HEK293 (cell line): Measurements from ENCODE around the gene HSPG2.
A peak's percentile ranks its signal among the peaks of the same experiment; 100 is the strongest.

Source experiments
- EGR2 ChIP-seq: fragments of 450-650 bp; formaldehyde crosslinking; IDR thresholded peaks from 2 replicates; pipeline ENCODE4 v1.5.1; 2016; ENCODE audit warnings: low read depth, missing biosample characterization, missing genetic modification characterization
- KLF16 ChIP-seq: fragments of 450-650 bp; formaldehyde crosslinking; IDR thresholded peaks from 2 replicates; pipeline ENCODE4 v1.5.1; 2017; ENCODE audit warnings: missing biosample characterization, missing genetic modification characterization
- OVOL3 ChIP-seq: fragments of 450-650 bp; formaldehyde crosslinking; IDR thresholded peaks from 2 replicates; pipeline ENCODE4 v1.5.1; 2016; ENCODE audit warnings: missing biosample characterization, missing genetic modification characterization
- RBAK ChIP-seq: fragments of 450-650 bp; formaldehyde crosslinking; IDR thresholded peaks from 2 replicates; pipeline ENCODE4 v1.5.1; 2016; ENCODE audit warnings: missing biosample characterization, missing genetic modification characterization
- SP2 ChIP-seq: fragments of 450-650 bp; formaldehyde crosslinking; IDR thresholded peaks from 2 replicates; pipeline ENCODE4 v1.5.1; 2016; ENCODE audit warnings: missing biosample characterization, missing genetic modification characterization
- SP3 ChIP-seq: fragments of 450-650 bp; formaldehyde crosslinking; IDR thresholded peaks from 2 replicates; pipeline ENCODE4 v1.5.1; 2016; ENCODE audit warnings: missing biosample characterization, missing genetic modification characterization
- ZBTB20 ChIP-seq: fragments of 450-650 bp; formaldehyde crosslinking; IDR thresholded peaks from 2 replicates; pipeline ENCODE4 v1.5.1; 2016; ENCODE audit warnings: missing biosample characterization, missing genetic modification characterization
- ZBTB48 ChIP-seq: fragments of 450-650 bp; formaldehyde crosslinking; IDR thresholded peaks from 2 replicates; pipeline ENCODE4 v1.5.1; 2016; ENCODE audit warnings: missing biosample characterization, missing genetic modification characterization
- ZNF132 ChIP-seq: fragments of 450-650 bp; formaldehyde crosslinking; IDR thresholded peaks from 2 replicates; pipeline ENCODE4 v1.5.1; 2017; ENCODE audit warnings: missing biosample characterization, missing genetic modification characterization, borderline replicate concordance
- ZNF175 ChIP-seq: fragments of 450-650 bp; formaldehyde crosslinking; IDR thresholded peaks from 2 replicates; pipeline ENCODE4 v1.5.1; 2016; ENCODE audit warnings: missing biosample characterization, missing genetic modification characterization
- ZNF202 ChIP-seq: fragments of 450-650 bp; formaldehyde crosslinking; IDR thresholded peaks from 2 replicates; pipeline ENCODE4 v1.5.1; 2016; ENCODE audit warnings: missing biosample characterization, missing genetic modification characterization, borderline replicate concordance
- ZNF292 ChIP-seq: fragments of 450-650 bp; formaldehyde crosslinking; IDR thresholded peaks from 2 replicates; pipeline ENCODE4 v1.5.1; 2016; ENCODE audit warnings: low read depth, missing biosample characterization, missing genetic modification characterization, borderline replicate concordance
- ZNF341 ChIP-seq: fragments of 450-650 bp; formaldehyde crosslinking; IDR thresholded peaks from 2 replicates; pipeline ENCODE4; 2016; ENCODE audit warnings: low read depth, missing biosample characterization, missing genetic modification characterization
- ZNF423 ChIP-seq: fragments of 450-650 bp; formaldehyde crosslinking; IDR thresholded peaks from 2 replicates; pipeline ENCODE4 v1.5.1; 2016; ENCODE audit warnings: missing biosample characterization, missing genetic modification characterization
- ZNF548 ChIP-seq: fragments of 450-650 bp; formaldehyde crosslinking; IDR thresholded peaks from 2 replicates; pipeline ENCODE4 v1.5.1; 2016; ENCODE audit warnings: missing biosample characterization, missing genetic modification characterization
- ZNF558 ChIP-seq: fragments of 450-650 bp; formaldehyde crosslinking; IDR thresholded peaks from 2 replicates; pipeline ENCODE4 v1.5.1; 2016; ENCODE audit warnings: missing biosample characterization, missing genetic modification characterization
- ZNF596 ChIP-seq: fragments of 450-650 bp; IDR thresholded peaks from 2 replicates; pipeline ENCODE4 v1.5.0; 2018; ENCODE audit warnings: missing biosample characterization, mild to moderate bottlenecking, missing genetic modification characterization, moderate library complexity
- ZNF664 ChIP-seq: fragments of 450-650 bp; formaldehyde crosslinking; IDR thresholded peaks from 2 replicates; pipeline ENCODE4 v1.5.1; 2016; ENCODE audit warnings: missing biosample characterization, missing genetic modification characterization
- ZNF677 ChIP-seq: fragments of 450-650 bp; IDR thresholded peaks from 2 replicates; pipeline ENCODE4 v1.5.0; 2018; ENCODE audit warnings: missing biosample characterization, mild to moderate bottlenecking, missing genetic modification characterization, moderate library complexity
- ZNF768 ChIP-seq: fragments of 450-650 bp; formaldehyde crosslinking; IDR thresholded peaks from 2 replicates; pipeline ENCODE4 v1.5.1; 2018; ENCODE audit warnings: missing biosample characterization, mild to moderate bottlenecking, missing genetic modification characterization
- ZNF777 ChIP-seq: fragments of 450-650 bp; formaldehyde crosslinking; IDR thresholded peaks from 2 replicates; pipeline ENCODE4 v1.5.1; 2017; ENCODE audit warnings: missing biosample characterization, missing genetic modification characterization, borderline replicate concordance
- ZSCAN30 ChIP-seq: fragments of 450-650 bp; IDR thresholded peaks from 2 replicates; pipeline ENCODE4 v1.5.1; 2018; ENCODE audit warnings: missing biosample characterization, mild to moderate bottlenecking, missing genetic modification characterization, moderate library complexity
- TF ChIP-seq, protein P1 (sequence below): fragments of 450-650 bp; formaldehyde crosslinking; IDR thresholded peaks from 2 replicates; pipeline ENCODE4 v1.5.1; 2016; ENCODE audit warnings: missing biosample characterization, missing genetic modification characterization
- TF ChIP-seq, protein P2 (sequence below): fragments of 450-650 bp; formaldehyde crosslinking; IDR thresholded peaks from 2 replicates; pipeline ENCODE4 v1.5.1; 2016; ENCODE audit warnings: missing biosample characterization, missing genetic modification characterization
- TF ChIP-seq, protein P3 (sequence below): fragments of 450-650 bp; formaldehyde crosslinking; IDR thresholded peaks from 2 replicates; pipeline ENCODE4 v1.5.1; 2016; ENCODE audit warnings: missing biosample characterization, missing genetic modification characterization
- TF ChIP-seq, protein P4 (sequence below): fragments of 450-650 bp; IDR thresholded peaks from 2 replicates; pipeline ENCODE4 v1.5.1; 2018; ENCODE audit warnings: missing biosample characterization, missing genetic modification characterization
- TF ChIP-seq, protein P5 (sequence below): sonication (generic); formaldehyde crosslinking; IDR thresholded peaks from 2 replicates; pipeline ENCODE4 v1.8.1; 2022; ENCODE audit warnings: mild to moderate bottlenecking, moderate library complexity, missing genetic modification reagents
- TF ChIP-seq, protein P6 (sequence below): fragments of 450-650 bp; formaldehyde crosslinking; conservative IDR thresholded peaks from 2 replicates; pipeline ENCODE4 v1.5.1; 2016; ENCODE audit warnings: low read depth, missing biosample characterization, missing genetic modification characterization

HSPG2 gene

DNA sequence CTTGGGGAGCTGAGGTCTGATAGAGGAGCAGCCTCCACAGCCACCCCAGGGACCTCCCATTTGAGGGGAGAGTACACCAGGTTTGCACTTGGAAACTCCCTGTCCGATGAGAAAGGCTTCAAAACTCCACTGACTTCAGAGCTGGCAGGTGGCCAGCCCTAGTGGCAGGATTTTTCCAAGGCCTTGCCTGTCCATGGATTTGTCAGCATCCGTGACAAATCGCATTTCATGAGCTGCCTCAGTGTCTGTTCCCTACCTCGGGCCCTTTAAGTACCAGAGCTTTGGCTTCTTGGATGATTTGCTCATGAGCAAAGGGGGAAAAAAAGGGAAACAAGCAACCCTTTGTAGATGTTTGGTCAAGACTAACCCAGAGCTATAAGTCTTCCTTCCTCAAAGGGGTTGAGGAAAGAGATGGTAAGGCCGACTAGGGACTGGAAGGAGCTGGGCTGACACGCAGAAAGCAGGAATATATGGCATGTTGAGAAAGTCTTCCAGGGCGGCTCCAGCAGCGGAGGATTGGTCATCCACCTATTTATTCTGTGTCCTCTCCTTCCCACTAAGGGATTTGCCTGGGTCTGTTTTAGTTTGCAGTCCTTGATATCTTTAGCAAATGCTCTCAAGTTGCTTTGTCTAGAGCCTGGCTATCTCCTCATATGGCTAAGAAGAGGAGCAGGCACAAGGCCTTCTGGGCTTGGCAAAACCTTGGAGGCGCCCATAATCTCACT lies 2.7 kb upstream of the HSPG2 start (continued):
- TF ChIP-seq, protein P1, sequence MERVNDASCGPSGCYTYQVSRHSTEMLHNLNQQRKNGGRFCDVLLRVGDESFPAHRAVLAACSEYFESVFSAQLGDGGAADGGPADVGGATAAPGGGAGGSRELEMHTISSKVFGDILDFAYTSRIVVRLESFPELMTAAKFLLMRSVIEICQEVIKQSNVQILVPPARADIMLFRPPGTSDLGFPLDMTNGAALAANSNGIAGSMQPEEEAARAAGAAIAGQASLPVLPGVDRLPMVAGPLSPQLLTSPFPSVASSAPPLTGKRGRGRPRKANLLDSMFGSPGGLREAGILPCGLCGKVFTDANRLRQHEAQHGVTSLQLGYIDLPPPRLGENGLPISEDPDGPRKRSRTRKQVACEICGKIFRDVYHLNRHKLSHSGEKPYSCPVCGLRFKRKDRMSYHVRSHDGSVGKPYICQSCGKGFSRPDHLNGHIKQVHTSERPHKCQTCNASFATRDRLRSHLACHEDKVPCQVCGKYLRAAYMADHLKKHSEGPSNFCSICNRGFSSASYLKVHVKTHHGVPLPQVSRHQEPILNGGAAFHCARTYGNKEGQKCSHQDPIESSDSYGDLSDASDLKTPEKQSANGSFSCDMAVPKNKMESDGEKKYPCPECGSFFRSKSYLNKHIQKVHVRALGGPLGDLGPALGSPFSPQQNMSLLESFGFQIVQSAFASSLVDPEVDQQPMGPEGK (tag by site-specific recombination): no peak
- TF ChIP-seq ZNF132 (tag by site-specific recombination) (no peak), ZNF202 (no peak), SP3 (tag by site-specific recombination) (no peak), ZNF423 (tag by site-specific recombination) (no peak), SP2 (tag by site-specific recombination) (peak; percentile 46; the same call in 1 of the 2 replicates), ZNF777 (tag by site-specific recombination) (no peak), ZBTB20 (peak; percentile 19; the same call in 1 of the 2 replicates), ZNF292 (tag by site-specific recombination) (no peak), KLF16 (tag by site-specific recombination) (no peak), ZNF677 (tag by site-specific recombination) (no peak), ZNF596 (tag by site-specific recombination) (no peak), ZNF768 (tag by site-specific recombination) (no peak), ZSCAN30 (tag by site-specific recombination) (no peak), OVOL3 (tag by site-specific recombination) (no peak), ZNF341 (tag by site-specific recombination) (no peak), ZNF558 (no peak), RBAK (tag by site-specific recombination) (no peak), EGR2 (tag by site-specific recombination) (no peak), ZNF175 (tag by site-specific recombination) (no peak), ZNF548 (no peak), ZNF664 (tag by site-specific recombination) (no peak), ZBTB48 (tag by site-specific recombination) (no peak)
- TF ChIP-seq, protein P2, sequence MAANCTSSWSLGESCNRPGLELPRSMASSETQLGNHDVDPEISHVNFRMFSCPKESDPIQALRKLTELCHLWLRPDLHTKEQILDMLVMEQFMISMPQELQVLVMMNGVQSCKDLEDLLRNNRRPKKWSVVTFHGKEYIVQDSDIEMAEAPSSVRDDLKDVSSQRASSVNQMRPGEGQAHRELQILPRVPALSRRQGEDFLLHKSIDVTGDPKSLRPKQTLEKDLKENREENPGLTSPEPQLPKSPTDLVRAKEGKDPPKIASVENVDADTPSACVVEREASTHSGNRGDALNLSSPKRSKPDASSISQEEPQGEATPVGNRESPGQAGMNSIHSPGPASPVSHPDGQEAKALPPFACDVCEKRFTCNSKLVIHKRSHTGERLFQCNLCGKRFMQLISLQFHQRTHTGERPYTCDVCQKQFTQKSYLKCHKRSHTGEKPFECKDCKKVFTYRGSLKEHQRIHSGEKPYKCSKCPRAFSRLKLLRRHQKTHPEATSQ (tag by site-specific recombination): no peak
- TF ChIP-seq, protein P3, sequence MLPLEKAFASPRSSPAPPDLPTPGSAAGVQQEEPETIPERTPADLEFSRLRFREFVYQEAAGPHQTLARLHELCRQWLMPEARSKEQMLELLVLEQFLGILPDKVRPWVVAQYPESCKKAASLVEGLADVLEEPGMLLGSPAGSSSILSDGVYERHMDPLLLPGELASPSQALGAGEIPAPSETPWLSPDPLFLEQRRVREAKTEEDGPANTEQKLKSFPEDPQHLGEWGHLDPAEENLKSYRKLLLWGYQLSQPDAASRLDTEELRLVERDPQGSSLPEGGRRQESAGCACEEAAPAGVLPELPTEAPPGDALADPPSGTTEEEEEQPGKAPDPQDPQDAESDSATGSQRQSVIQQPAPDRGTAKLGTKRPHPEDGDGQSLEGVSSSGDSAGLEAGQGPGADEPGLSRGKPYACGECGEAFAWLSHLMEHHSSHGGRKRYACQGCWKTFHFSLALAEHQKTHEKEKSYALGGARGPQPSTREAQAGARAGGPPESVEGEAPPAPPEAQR (tag by site-specific recombination): no peak
- TF ChIP-seq, protein P4, sequence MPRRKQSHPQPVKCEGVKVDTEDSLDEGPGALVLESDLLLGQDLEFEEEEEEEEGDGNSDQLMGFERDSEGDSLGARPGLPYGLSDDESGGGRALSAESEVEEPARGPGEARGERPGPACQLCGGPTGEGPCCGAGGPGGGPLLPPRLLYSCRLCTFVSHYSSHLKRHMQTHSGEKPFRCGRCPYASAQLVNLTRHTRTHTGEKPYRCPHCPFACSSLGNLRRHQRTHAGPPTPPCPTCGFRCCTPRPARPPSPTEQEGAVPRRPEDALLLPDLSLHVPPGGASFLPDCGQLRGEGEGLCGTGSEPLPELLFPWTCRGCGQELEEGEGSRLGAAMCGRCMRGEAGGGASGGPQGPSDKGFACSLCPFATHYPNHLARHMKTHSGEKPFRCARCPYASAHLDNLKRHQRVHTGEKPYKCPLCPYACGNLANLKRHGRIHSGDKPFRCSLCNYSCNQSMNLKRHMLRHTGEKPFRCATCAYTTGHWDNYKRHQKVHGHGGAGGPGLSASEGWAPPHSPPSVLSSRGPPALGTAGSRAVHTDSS: no peak
- TF ChIP-seq, protein P5, sequence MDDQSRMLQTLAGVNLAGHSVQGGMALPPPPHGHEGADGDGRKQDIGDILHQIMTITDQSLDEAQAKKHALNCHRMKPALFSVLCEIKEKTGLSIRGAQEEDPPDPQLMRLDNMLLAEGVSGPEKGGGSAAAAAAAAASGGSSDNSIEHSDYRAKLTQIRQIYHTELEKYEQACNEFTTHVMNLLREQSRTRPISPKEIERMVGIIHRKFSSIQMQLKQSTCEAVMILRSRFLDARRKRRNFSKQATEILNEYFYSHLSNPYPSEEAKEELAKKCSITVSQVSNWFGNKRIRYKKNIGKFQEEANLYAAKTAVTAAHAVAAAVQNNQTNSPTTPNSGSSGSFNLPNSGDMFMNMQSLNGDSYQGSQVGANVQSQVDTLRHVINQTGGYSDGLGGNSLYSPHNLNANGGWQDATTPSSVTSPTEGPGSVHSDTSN: no peak
- TF ChIP-seq, protein P6, sequence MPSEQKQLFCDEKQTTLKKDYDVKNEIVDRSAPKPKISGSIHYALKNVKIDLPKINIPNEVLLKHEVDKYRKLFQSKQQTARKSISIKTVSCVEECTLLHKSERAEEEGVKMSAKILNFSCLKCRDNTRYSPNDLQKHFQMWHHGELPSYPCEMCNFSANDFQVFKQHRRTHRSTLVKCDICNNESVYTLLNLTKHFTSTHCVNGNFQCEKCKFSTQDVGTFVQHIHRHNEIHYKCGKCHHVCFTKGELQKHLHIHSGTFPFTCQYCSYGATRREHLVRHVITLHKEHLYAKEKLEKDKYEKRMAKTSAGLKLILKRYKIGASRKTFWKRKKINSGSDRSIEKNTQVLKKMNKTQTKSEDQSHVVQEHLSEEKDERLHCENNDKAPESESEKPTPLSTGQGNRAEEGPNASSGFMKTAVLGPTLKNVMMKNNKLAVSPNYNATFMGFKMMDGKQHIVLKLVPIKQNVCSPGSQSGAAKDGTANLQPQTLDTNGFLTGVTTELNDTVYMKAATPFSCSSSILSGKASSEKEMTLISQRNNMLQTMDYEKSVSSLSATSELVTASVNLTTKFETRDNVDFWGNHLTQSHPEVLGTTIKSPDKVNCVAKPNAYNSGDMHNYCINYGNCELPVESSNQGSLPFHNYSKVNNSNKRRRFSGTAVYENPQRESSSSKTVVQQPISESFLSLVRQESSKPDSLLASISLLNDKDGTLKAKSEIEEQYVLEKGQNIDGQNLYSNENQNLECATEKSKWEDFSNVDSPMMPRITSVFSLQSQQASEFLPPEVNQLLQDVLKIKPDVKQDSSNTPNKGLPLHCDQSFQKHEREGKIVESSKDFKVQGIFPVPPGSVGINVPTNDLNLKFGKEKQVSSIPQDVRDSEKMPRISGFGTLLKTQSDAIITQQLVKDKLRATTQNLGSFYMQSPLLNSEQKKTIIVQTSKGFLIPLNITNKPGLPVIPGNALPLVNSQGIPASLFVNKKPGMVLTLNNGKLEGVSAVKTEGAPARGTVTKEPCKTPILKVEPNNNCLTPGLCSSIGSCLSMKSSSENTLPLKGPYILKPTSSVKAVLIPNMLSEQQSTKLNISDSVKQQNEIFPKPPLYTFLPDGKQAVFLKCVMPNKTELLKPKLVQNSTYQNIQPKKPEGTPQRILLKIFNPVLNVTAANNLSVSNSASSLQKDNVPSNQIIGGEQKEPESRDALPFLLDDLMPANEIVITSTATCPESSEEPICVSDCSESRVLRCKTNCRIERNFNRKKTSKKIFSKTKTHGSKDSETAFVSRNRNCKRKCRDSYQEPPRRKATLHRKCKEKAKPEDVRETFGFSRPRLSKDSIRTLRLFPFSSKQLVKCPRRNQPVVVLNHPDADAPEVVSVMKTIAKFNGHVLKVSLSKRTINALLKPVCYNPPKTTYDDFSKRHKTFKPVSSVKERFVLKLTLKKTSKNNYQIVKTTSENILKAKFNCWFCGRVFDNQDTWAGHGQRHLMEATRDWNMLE (tag by site-specific recombination): no peak
